Left ventricle myocardium superior (tissue), 1 donor: Measurements from ENCODE around the gene CLEC18A. TPM values are rescaled to one million over a fixed set of nuclear protein-coding genes. Genes with fewer than 3 reads are reported as not detected.
"Not testable (repeated sequence)": the region's sequence is repeated elsewhere in the genome, so short reads cannot be mapped to it uniquely, and the experiment has no call there.

Source experiments
- ATAC-seq: fragments of 200-7000 bp; cut with Tn5 transposase; one replicate; pipeline ENCODE4 v1.9.1; 2020; ENCODE audit warnings: mild to moderate bottlenecking, moderate library complexity
- DNase-seq: peaks from one replicate; pipeline ENCODE4 v3.0.0-alpha.2; 2020
- intact Hi-C: fragments of 100-400 bp; cut with micrococcal nuclease; formaldehyde crosslinking; loops from one replicate; pipeline ENCODE4 v1.11.0; 2022
- total RNA-seq: library from RNA; stranded (reverse); fragmentation: NEBNext Ultra II Directional; extraction: Animal tissue kit (Norgen Biotek cat#: 25700); gene quantifications from one replicate; pipeline ENCODE4 v1.2.1, GENCODE V29; 2021
- donor health status: DM: no; HTN: yes; CAD: no; lungs with severe emphysema.

The CLEC18A gene
- total RNA-seq, 1 donor from 2014 or later = 0.27 TPM

GRCh38 chr16:69942627-69943170 lies 8.4 kb upstream of the CLEC18A start:
- DNase-seq = no peak
- ATAC-seq = no peak
- intact Hi-C loops = no loop called here

- peak; percentile 62 for ATAC-seq
- intact Hi-C loops, DNase-seq: not testable (repeated sequence)
These were observed 7.7 kb upstream of the CLEC18A start for GRCh38 chr16:69943241-69944036.

- ATAC-seq, intact Hi-C loops, DNase-seq: not testable (repeated sequence)
These were observed 723 bp upstream of the CLEC18A start for GRCh38 chr16:69950411-69950810.

GRCh38 chr16:69951672-69952031 lies 518 bp downstream of the CLEC18A start:
- DNase-seq, intact Hi-C loops, ATAC-seq: not testable (repeated sequence)

- ATAC-seq, intact Hi-C loops, DNase-seq: not testable (repeated sequence)
These were observed 982 bp downstream of the CLEC18A start for GRCh38 chr16:69952116-69952515.

GRCh38 chr16:69952572-69953355 lies 1.6 kb downstream of the CLEC18A start:
- intact Hi-C loops, DNase-seq, ATAC-seq: not testable (repeated sequence)

- ATAC-seq, DNase-seq, intact Hi-C loops: not testable (repeated sequence)
These were observed 3.1 kb downstream of the CLEC18A start for GRCh38 chr16:69954241-69954640.

- ATAC-seq, intact Hi-C loops, DNase-seq: not testable (repeated sequence)
These were observed 12.2 kb downstream of the CLEC18A start for GRCh38 chr16:69963312-69963711.

- intact Hi-C loops = not testable (repeated sequence)
- DNase-seq (peak; percentile 88), ATAC-seq (peak; percentile 99)
These were observed 14.0 kb downstream of the CLEC18A start for GRCh38 chr16:69964960-69965660.

GRCh38 chr16:69965661-69966054 lies 14.5 kb downstream of the CLEC18A start:
- ATAC-seq (peak; percentile 77), DNase-seq (peak; percentile 29)
- intact Hi-C loops = not testable (repeated sequence)

GRCh38 chr16:69967688-69968087 lies 16.6 kb downstream of the CLEC18A start:
- intact Hi-C loops, DNase-seq, ATAC-seq: not testable (repeated sequence)

GRCh38 chr16:69968125-69968524 lies 17.0 kb downstream of the CLEC18A start:
- ATAC-seq, intact Hi-C loops, DNase-seq: not testable (repeated sequence)

- ATAC-seq, intact Hi-C loops, DNase-seq: not testable (repeated sequence)
These were observed 18.5 kb downstream of the CLEC18A start for GRCh38 chr16:69969657-69970056.

- DNase-seq, intact Hi-C loops, ATAC-seq: not testable (repeated sequence)
These were observed 21.0 kb downstream of the CLEC18A start for GRCh38 chr16:69972120-69972519.

GRCh38 chr16:69972935-69973334 lies 21.8 kb downstream of the CLEC18A start:
- DNase-seq, ATAC-seq, intact Hi-C loops: not testable (repeated sequence)

GRCh38 chr16:69985196-69985595 lies 34.1 kb downstream of the CLEC18A start:
- DNase-seq, intact Hi-C loops, ATAC-seq: not testable (repeated sequence)

GRCh38 chr16:69997956-69998355 lies 46.8 kb downstream of the CLEC18A start:
- ATAC-seq, intact Hi-C loops: not testable (repeated sequence)

GRCh38 chr16:69999801-70000200 lies 48.7 kb downstream of the CLEC18A start:
- DNase-seq, intact Hi-C loops, ATAC-seq: not testable (repeated sequence)

More at GRCh38 chr16:69997956-69998355, 46.8 kb downstream of the CLEC18A start:
- not testable (repeated sequence) for DNase-seq

- ATAC-seq, DNase-seq, intact Hi-C loops: not testable (repeated sequence)
These were observed 52.4 kb downstream of the CLEC18A start for GRCh38 chr16:70003511-70003910.
